A673 (cell line): ENCODE measurements around the gene OR2AJ1. TPM values are rescaled to one million over a fixed set of nuclear protein-coding genes. Genes with fewer than 3 reads are reported as not detected.

Experiments used
- BruUV-seq: library from RNA; stranded (reverse); fragments of 400-500 nt; replicated peaks from 2 replicates; lab custom pipeline; 2021; lab: Mats Ljungman, UMichigan
- CTCF ChIA-PET: fragments of 300-600 bp; sonication (Branson Sonifier 250); formaldehyde crosslinking; loops from one replicate; lab custom pipeline; 2022; ENCODE audit warnings: antibody characterized with exemption; lab: Charles Lee
- POLR2A ChIA-PET: fragments of 300-600 bp; sonication (Branson Sonifier 250); formaldehyde crosslinking; loops from one replicate; lab custom pipeline; 2022; ENCODE audit warnings: antibody characterized with exemption; ENCODE audit not compliant: low non-redundant PET; lab: Charles Lee
- DNase-seq: peaks from one replicate; pipeline ENCODE4 v3.0.0-alpha.2; 2015; ENCODE audit warnings: low spot score
- H3K27ac ChIP-seq: fragments of 200-600 bp; sonication (generic); 2 replicates; pipeline ENCODE4 v1.5.1; 2016; ENCODE audit warnings: mixed run types, low read depth, mild to moderate bottlenecking, mixed read lengths, antibody characterized with exemption, low read length; ENCODE audit not compliant: poor library complexity, severe bottlenecking
- H3K27me3 ChIP-seq: fragments of 200-600 bp; sonication (generic); replicated peaks from 2 replicates; pipeline ENCODE4 v1.6.1; 2017; ENCODE audit warnings: mixed run types, low read depth, mild to moderate bottlenecking, mixed read lengths, antibody characterized with exemption, low read length; ENCODE audit not compliant: insufficient read depth, poor library complexity
- H3K36me3 ChIP-seq: fragments of 200-600 bp; sonication (generic); 2 replicates; pipeline ENCODE4 v1.6.1; 2016; ENCODE audit warnings: mixed run types, mild to moderate bottlenecking, mixed read lengths, antibody characterized with exemption, low read length; ENCODE audit not compliant: insufficient read depth, poor library complexity, severe bottlenecking
- H3K4me1 ChIP-seq: fragments of 200-600 bp; sonication (generic); 2 replicates; pipeline ENCODE4 v1.6.1; 2017; ENCODE audit warnings: mixed run types, mild to moderate bottlenecking, mixed read lengths, antibody characterized with exemption, low read length; ENCODE audit not compliant: insufficient read depth, poor library complexity, severe bottlenecking
- H3K4me3 ChIP-seq: fragments of 200-600 bp; sonication (generic); 2 replicates; pipeline ENCODE4 v1.5.1; 2016; ENCODE audit warnings: low read depth, mixed run types, mild to moderate bottlenecking, mixed read lengths, low read length; ENCODE audit not compliant: poor library complexity, severe bottlenecking
- H3K9me3 ChIP-seq: fragments of 200-600 bp; sonication (generic); 2 replicates; pipeline ENCODE4 v1.6.1; 2016; ENCODE audit warnings: mixed run types, low read depth, mild to moderate bottlenecking, mixed read lengths, antibody characterized with exemption, low read length; ENCODE audit not compliant: poor library complexity, severe bottlenecking
- EZH2 ChIP-seq: fragments of 200-600 bp; sonication (generic); IDR thresholded peaks from 2 replicates; pipeline ENCODE4 v1.6.1; 2017; ENCODE audit warnings: borderline replicate concordance, low read depth, mild to moderate bottlenecking, mixed read lengths, antibody characterized with exemption, low read length; ENCODE audit not compliant: poor library complexity, severe bottlenecking
- intact Hi-C: fragments of 100-400 bp; cut with micrococcal nuclease; formaldehyde crosslinking; loops from one replicate; pipeline ENCODE4 v1.10.0; 2022; ENCODE audit not compliant: unreplicated experiment
- total RNA-seq: library from RNA; stranded (reverse); gene quantifications from 2 replicates; pipeline ENCODE4 v1.2.3, GENCODE V29; 2021
- TF ChIP-seq, protein P1 (sequence below): fragments of 300-800, 200-600 bp; sonication (generic); conservative IDR thresholded peaks from 2 replicates; pipeline ENCODE4 v1.5.1; 2017; ENCODE audit warnings: low read depth, mild to moderate bottlenecking, antibody characterized with exemption, low read length, moderate library complexity, mixed read lengths

The OR2AJ1 gene
- total RNA-seq, 1 experiment from 2014 or later: not detected

DNA sequence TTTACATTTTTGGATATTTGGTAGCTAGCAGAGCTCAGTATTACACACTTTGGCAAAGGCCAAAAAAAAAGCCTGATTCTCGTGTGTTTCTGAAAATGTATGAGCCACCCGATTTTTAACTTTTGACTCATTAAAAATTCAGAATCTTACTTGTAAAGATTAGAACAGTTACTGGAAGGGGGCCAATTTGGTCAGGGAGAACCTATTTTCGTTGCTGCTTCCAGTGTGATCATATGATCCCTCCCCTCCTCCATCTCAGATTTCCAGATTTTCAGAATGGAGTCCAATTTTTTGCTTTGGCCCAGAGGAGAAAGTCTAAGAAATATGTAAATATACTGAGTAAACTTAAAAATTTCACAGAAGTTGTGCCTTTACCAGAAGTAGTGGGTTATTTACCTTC lies 37.1 kb downstream of the OR2AJ1 start:
- no peak overlapping the region for H3K27ac ChIP-seq
- ChIA-PET POLR2A (no interaction called here), CTCF (no interaction called here)
- no peaks in the 10 kb centered on the region for H3K36me3 ChIP-seq
- no peak overlapping the region for H3K4me3 ChIP-seq
- no peaks in the 10 kb centered on the region for H3K27me3 ChIP-seq
- intact Hi-C loops: no loop called here
- no peak for TF ChIP-seq EZH2
- TF ChIP-seq, protein P1, sequence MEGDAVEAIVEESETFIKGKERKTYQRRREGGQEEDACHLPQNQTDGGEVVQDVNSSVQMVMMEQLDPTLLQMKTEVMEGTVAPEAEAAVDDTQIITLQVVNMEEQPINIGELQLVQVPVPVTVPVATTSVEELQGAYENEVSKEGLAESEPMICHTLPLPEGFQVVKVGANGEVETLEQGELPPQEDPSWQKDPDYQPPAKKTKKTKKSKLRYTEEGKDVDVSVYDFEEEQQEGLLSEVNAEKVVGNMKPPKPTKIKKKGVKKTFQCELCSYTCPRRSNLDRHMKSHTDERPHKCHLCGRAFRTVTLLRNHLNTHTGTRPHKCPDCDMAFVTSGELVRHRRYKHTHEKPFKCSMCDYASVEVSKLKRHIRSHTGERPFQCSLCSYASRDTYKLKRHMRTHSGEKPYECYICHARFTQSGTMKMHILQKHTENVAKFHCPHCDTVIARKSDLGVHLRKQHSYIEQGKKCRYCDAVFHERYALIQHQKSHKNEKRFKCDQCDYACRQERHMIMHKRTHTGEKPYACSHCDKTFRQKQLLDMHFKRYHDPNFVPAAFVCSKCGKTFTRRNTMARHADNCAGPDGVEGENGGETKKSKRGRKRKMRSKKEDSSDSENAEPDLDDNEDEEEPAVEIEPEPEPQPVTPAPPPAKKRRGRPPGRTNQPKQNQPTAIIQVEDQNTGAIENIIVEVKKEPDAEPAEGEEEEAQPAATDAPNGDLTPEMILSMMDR: no peak
- no peak for DNase-seq
- no TSS peak for BruUV-seq
- H3K9me3 ChIP-seq: no peaks in the 10 kb centered on the region
- H3K4me1 ChIP-seq: no peaks in the 10 kb centered on the region

DNA sequence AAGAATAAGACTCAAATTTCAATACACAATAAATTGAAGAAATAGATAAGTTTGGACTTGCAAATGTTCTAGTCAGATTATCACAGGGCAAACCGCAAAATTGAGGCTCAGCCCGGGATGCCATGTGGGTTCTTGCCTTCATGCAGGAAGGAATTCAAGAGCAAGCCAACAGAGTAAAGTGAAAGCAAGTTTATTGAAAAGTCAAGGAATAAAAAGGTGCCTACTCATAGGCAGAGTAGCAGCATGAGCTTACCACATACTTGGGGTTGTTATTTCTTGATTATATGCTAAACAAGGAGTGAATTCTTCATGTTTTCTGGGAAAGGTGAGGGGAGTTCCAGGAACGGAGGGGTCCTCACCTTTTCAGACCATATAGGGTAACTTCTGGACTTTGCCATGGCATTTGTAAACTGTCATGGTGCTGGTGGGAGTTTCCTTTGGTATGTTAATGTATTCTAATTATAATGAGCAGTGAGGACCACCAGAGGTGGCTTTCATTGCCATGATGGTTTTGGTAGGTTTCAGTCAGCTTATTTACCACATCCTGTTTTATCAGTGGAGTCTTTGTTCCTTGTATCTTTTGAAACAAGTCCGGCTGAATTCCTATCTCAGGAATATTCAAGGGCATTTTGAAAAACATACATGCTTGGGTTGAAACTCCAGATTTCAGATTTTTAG lies 38.4 kb downstream of the OR2AJ1 start:
- Histone ChIP-seq H3K36me3 (no peaks in the 10 kb centered on the region), H3K27me3 (no peaks in the 10 kb centered on the region), H3K27ac (no peak overlapping the region), H3K4me1 (no peaks in the 10 kb centered on the region), H3K4me3 (no peak overlapping the region), H3K9me3 (no peaks in the 10 kb centered on the region)
- BruUV-seq: no TSS peak
- ChIA-PET CTCF (no interaction called here), POLR2A (no interaction called here)
- TF ChIP-seq, protein P1: no peak
- no peak for TF ChIP-seq EZH2
- no peak for DNase-seq
- intact Hi-C loops: no loop called here

DNA sequence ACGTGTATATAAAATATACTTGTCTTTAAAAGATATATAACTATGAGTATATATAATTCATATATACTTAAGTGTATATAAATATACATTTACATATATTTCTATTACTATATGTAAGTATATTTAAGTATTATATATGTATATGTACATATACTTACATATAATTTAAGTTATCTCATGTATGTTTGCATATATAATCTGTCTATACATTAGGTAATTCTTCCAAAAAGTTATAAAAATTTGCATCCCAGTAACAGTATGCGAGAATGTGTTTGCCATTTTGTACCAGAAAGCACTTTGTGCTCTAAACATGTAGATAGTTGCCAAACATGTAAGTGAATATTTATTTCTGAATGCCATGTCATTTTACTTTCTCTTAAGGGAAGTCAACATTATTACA lies 40.2 kb downstream of the OR2AJ1 start, which contains the start of gene OR2AK2:
Gene OR2AK2 (plus strand): TSS at position 301 of the 400 bp plus-strand sequence. CDS start 144 bp downstream, outside the sequence.
- intact Hi-C loops: no loop called here
- no peaks in the 10 kb centered on the region for H3K36me3 ChIP-seq
- no peak within 1 kb of the TSS for H3K27ac ChIP-seq
- DNase-seq: no peak
- TF ChIP-seq EZH2: no peak
- TF ChIP-seq, protein P1: no peak
- no peaks in the 10 kb centered on the region for H3K9me3 ChIP-seq
- no TSS peak for BruUV-seq
- ChIA-PET CTCF (no interaction called here), POLR2A (no interaction called here)
- no peak within 1 kb of the TSS for H3K4me3 ChIP-seq
- no peaks in the 10 kb centered on the region for H3K4me1 ChIP-seq
- no peaks in the 10 kb centered on the region for H3K27me3 ChIP-seq
